ENCODE measurements around the gene RICTOR.
A peak's percentile ranks its signal among the peaks of the same experiment; 100 is the strongest.

The RICTOR gene

GRCh38 chr5:38931731-38932130 is 142.5 kb downstream of the RICTOR start:
- DNase-seq, result no peak

GRCh38 chr5:38929838-38930237 is 144.4 kb downstream of the RICTOR start:
- DNase-seq, result no peak

- DNase-seq, result no peak
Observed at GRCh38 chr5:38927470-38927869, 146.7 kb downstream of the RICTOR start.

GRCh38 chr5:38926121-38926520 is 148.1 kb downstream of the RICTOR start:
- DNase-seq, result no peak

GRCh38 chr5:38925154-38925925 is 148.9 kb downstream of the RICTOR start:
- no peak for DNase-seq

- DNase-seq, result no peak
Observed at GRCh38 chr5:38923661-38924451, 150.3 kb downstream of the RICTOR start.

GRCh38 chr5:38922199-38922598 is 152.0 kb downstream of the RICTOR start:
- peak; percentile 80 for DNase-seq

GRCh38 chr5:38921174-38921573 is 153.0 kb downstream of the RICTOR start:
- DNase-seq, result no peak

GRCh38 chr5:38916802-38917201 is 157.4 kb downstream of the RICTOR start:
- DNase-seq, result no peak

GRCh38 chr5:38913714-38914113 is 160.5 kb downstream of the RICTOR start:
- no peak for DNase-seq

GRCh38 chr5:38911933-38912332 is 162.3 kb downstream of the RICTOR start:
- DNase-seq, result no peak

- DNase-seq, result no peak
Observed at GRCh38 chr5:38906503-38906902, 167.7 kb downstream of the RICTOR start.

GRCh38 chr5:38905516-38905915 is 168.7 kb downstream of the RICTOR start:
- DNase-seq, result no peak

- no peak for DNase-seq
Observed at GRCh38 chr5:38899936-38900335, 174.3 kb downstream of the RICTOR start.

- no peak for DNase-seq
Observed at GRCh38 chr5:38896760-38897159, 177.4 kb downstream of the RICTOR start.

GRCh38 chr5:38892363-38892762 is 181.8 kb downstream of the RICTOR start:
- DNase-seq, result no peak

- no peak for DNase-seq
Observed at GRCh38 chr5:38891563-38891962, 182.6 kb downstream of the RICTOR start.

GRCh38 chr5:38889424-38889823 is 184.8 kb downstream of the RICTOR start:
- no peak for DNase-seq

- no peak for DNase-seq
Observed at GRCh38 chr5:38888041-38888440, 186.2 kb downstream of the RICTOR start.
